GM23338 (cell line): ENCODE data around the gene SH3D21. TPM values are rescaled to one million over a fixed set of nuclear protein-coding genes. Genes with fewer than 3 reads are reported as not detected.

ENCODE experiments used
- ATAC-seq: fragments of 200-7000 bp; cut with Tn5 transposase; 3 replicates; pipeline ENCODE4 v1.9.1; 2020
- DNase-seq: peaks from one replicate; pipeline ENCODE4 v3.0.0-alpha.2; 2015; ENCODE audit warnings: low spot score
- H2AFZ ChIP-seq: fragments of 200-600 bp; sonication (generic); 2 replicates; pipeline ENCODE4 v1.8.0; 2016; ENCODE audit warnings: antibody characterized with exemption, mild to moderate bottlenecking, moderate library complexity
- H3F3A ChIP-seq: fragments of 200-600 bp; sonication (generic); replicated peaks from 2 replicates; pipeline ENCODE4 v1.8.0; 2017; ENCODE audit warnings: antibody characterized with exemption, mixed run types, low read depth
- H3K27ac ChIP-seq: fragments of 200-600 bp; sonication (generic); 2 replicates; pipeline ENCODE4 v1.6.1; 2016; ENCODE audit warnings: low read depth
- H3K27me3 ChIP-seq: fragments of 200-600 bp; sonication (generic); 2 replicates; pipeline ENCODE4 v1.8.0; 2016; ENCODE audit warnings: mild to moderate bottlenecking, mixed run types, moderate library complexity; ENCODE audit not compliant: insufficient read depth
- H3K36me3 ChIP-seq: fragments of 200-600 bp; sonication (generic); 2 replicates; pipeline ENCODE4 v1.8.0; 2016; ENCODE audit warnings: mild to moderate bottlenecking; ENCODE audit not compliant: insufficient read depth
- H3K4me1 ChIP-seq: fragments of 200-600 bp; sonication (generic); 2 replicates; pipeline ENCODE4 v1.8.0; 2016; ENCODE audit warnings: mild to moderate bottlenecking, moderate library complexity; ENCODE audit not compliant: insufficient read depth
- H3K4me2 ChIP-seq: fragments of 200-600 bp; sonication (generic); 2 replicates; pipeline ENCODE4 v1.7.1; 2017; ENCODE audit warnings: mixed run types
- H3K4me3 ChIP-seq: fragments of 200-600 bp; sonication (generic); 2 replicates; pipeline ENCODE4 v1.6.1; 2016; ENCODE audit warnings: mixed run types
- H3K79me2 ChIP-seq: fragments of 200-600 bp; sonication (generic); replicated peaks from 2 replicates; pipeline ENCODE4 v1.8.0; 2017; ENCODE audit warnings: mild to moderate bottlenecking; ENCODE audit not compliant: insufficient read depth
- H3K9me2 ChIP-seq: fragments of 200-600 bp; sonication (generic); 2 replicates; pipeline ENCODE4 v1.8.0; 2017; ENCODE audit not compliant: insufficient read depth
- H4K20me1 ChIP-seq: fragments of 200-600 bp; sonication (generic); replicated peaks from 2 replicates; pipeline ENCODE4 v1.8.0; 2017; ENCODE audit warnings: mild to moderate bottlenecking; ENCODE audit not compliant: insufficient read depth
- H3K27ac Mint-ChIP-seq: 2 replicates; pipeline ENCODE4 v1.8.0; 2020; ENCODE audit warnings: inconsistent platforms, mild to moderate bottlenecking, moderate library complexity, mixed read lengths
- H3K27me3 Mint-ChIP-seq: 3 replicates; pipeline ENCODE4 v1.8.0; 2022; ENCODE audit warnings: low read depth, mild to moderate bottlenecking, moderate library complexity, mixed read lengths, inconsistent platforms; ENCODE audit not compliant: insufficient read depth, poor library complexity
- H3K36me3 Mint-ChIP-seq: 3 replicates; pipeline ENCODE4 v1.8.0; 2021; ENCODE audit warnings: low read depth, mild to moderate bottlenecking, inconsistent platforms, moderate library complexity, mixed read lengths
- H3K4me1 Mint-ChIP-seq: 3 replicates; pipeline ENCODE4 v1.8.0; 2020; ENCODE audit warnings: mild to moderate bottlenecking, inconsistent platforms, mixed read lengths
- H3K4me3 Mint-ChIP-seq: 3 replicates; pipeline ENCODE4 v1.8.0; 2021; ENCODE audit warnings: moderate library complexity, mild to moderate bottlenecking, inconsistent platforms, mixed read lengths
- H3K9me3 Mint-ChIP-seq: 3 replicates; pipeline ENCODE4 v1.8.0; 2020; ENCODE audit warnings: moderate library complexity, mild to moderate bottlenecking, inconsistent platforms, mixed read lengths
- CREB1 ChIP-seq: fragments of 250-450 bp; sonication (Bioruptor Pico); IDR thresholded peaks from 2 replicates; pipeline ENCODE4 v1.5.0; 2020; ENCODE audit warnings: low read depth, mild to moderate bottlenecking, moderate library complexity
- CTCF ChIP-seq, 2 experiments: fragments of 200-600 bp in 1 of 2; sonication (generic) in 1 of 2; conservative IDR thresholded peaks; 2 replicates each; pipeline versions ENCODE4 v1.5.1 to v1.6.1; 2016 to 2017; ENCODE audit warnings: antibody characterized with exemption in 2 of 2, low read depth in 2 of 2, mild to moderate bottlenecking in 2 of 2, moderate library complexity in 1 of 2
- ETS1 ChIP-seq: IDR thresholded peaks from 2 replicates; pipeline ENCODE4 v1.6.1; 2016; ENCODE audit warnings: antibody characterized with exemption
- EZH2 ChIP-seq: fragments of 200-600 bp; sonication (generic); IDR thresholded peaks from one replicate; pipeline ENCODE4 v1.8.0; 2017; ENCODE audit warnings: antibody characterized with exemption, mild to moderate bottlenecking, low read depth; ENCODE audit not compliant: unreplicated experiment
- POLR2AphosphoS5 ChIP-seq: IDR thresholded peaks from 2 replicates; pipeline ENCODE4 v1.6.1; 2016; ENCODE audit warnings: antibody characterized with exemption, low read depth
- REST ChIP-seq: IDR thresholded peaks from one replicate; pipeline ENCODE4 v1.6.1; 2018; ENCODE audit warnings: antibody characterized with exemption; ENCODE audit not compliant: unreplicated experiment
- polyA plus RNA-seq: library from polyadenylated mRNA; unstranded; fragments of >200 nt; fragmentation: Nextera tagmentation; extraction: Ambion mirVana; gene quantifications from 2 replicates; pipeline ENCODE4 v1.2.1, GENCODE V29; 2016
- total RNA-seq: library from RNA; depleted of rRNA; stranded (reverse); fragments of >200 nt; shearing (Covaris generic); gene quantifications from 2 replicates; pipeline ENCODE4 v1.2.3, GENCODE V29; 2014

Gene SH3D21
- total and polyA plus RNA-seq, 2 experiments from 2014 or later = 3.7 to 6.3 TPM

- Mint-ChIP-seq H3K9me3 (no peaks in the 10 kb centered on the region), H3K4me1 (peaks cover 15% of the 10 kb centered on the region), H3K36me3 (peaks cover 3% of the 10 kb centered on the region; the same call in 2 of the 3 replicates), H3K27ac (peak overlapping the region; percentile 76), H3K4me3 (peak overlapping the region; percentile 80), H3K27me3 (peaks cover 35% of the 10 kb centered on the region)
- H3K27me3 ChIP-seq = peaks cover 47% of the 10 kb centered on the region
- H3K27ac ChIP-seq = peak overlapping the region; percentile 90
- no peaks in the 10 kb centered on the region for H3K36me3 ChIP-seq
- peak overlapping the region; percentile 94 for H3K4me2 ChIP-seq
- peaks cover 22% of the 10 kb centered on the region for H3F3A ChIP-seq
- peak; percentile 98 for DNase-seq
- ATAC-seq = peak; percentile 40
- H3K79me2 ChIP-seq = no peaks in the 10 kb centered on the region
- peak overlapping the region; percentile 88 for H3K4me3 ChIP-seq
- no peaks in the 10 kb centered on the region for H4K20me1 ChIP-seq
- no peaks in the 10 kb centered on the region; the same call in 1 of the 2 replicates for H3K9me2 ChIP-seq
- no peak for TF ChIP-seq ETS1
- TF ChIP-seq POLR2AphosphoS5 = peak; percentile 83
- TF ChIP-seq CTCF (conservative IDR thresholded peaks at IDR 0.05; ENCODE audit: low read depth in 2 of 2) = 0 out of 4 replicates have a peak, but pooled peaks of 1 of the 2 experiments have one; percentile 0
- TF ChIP-seq REST = peak; percentile 8
- TF ChIP-seq EZH2 = peak; percentile 11
- no peak for TF ChIP-seq CREB1
- peak overlapping the region; percentile 66; the same call in 1 of the 2 replicates for H2AFZ ChIP-seq
- peaks cover 18% of the 10 kb centered on the region for H3K4me1 ChIP-seq
These were observed 15.2 kb downstream of the SH3D21 start for GRCh38 chr1:36321119-36321951.
